HG03520 (cell line): Measurements from ENCODE around the gene QRICH1.

ENCODE experiments used
- ATAC-seq: cut with Tn5 transposase; IDR thresholded peaks from one replicate; pipeline ENCODE4 v1.9.1; 2021; ENCODE audit warnings: mild to moderate bottlenecking, moderate library complexity; ENCODE audit not compliant: unreplicated experiment

The QRICH1 gene

GRCh38 chr3:49119439-49119838, 25.6 kb upstream of the QRICH1 start:
- no peak for ATAC-seq

- ATAC-seq, result no peak
These were observed 25.2 kb upstream of the QRICH1 start for GRCh38 chr3:49119036-49119435.

GRCh38 chr3:49112262-49112661, 18.4 kb upstream of the QRICH1 start:
- ATAC-seq, result no peak

GRCh38 chr3:49111347-49111746, 17.5 kb upstream of the QRICH1 start:
- ATAC-seq, result no peak

GRCh38 chr3:49110780-49111179, 16.9 kb upstream of the QRICH1 start:
- ATAC-seq, result no peak

GRCh38 chr3:49108346-49108745, 14.5 kb upstream of the QRICH1 start:
- ATAC-seq, result no peak

- peak; percentile 79 for ATAC-seq
These were observed 10.8 kb upstream of the QRICH1 start, which contains the start of gene QARS1 for GRCh38 chr3:49104427-49105291. TSS of gene QARS1 (minus strand) at chr3:49104757. CDS start at chr3:49104733, 24 bp downstream.

GRCh38 chr3:49104052-49104426, 10.2 kb upstream of the QRICH1 start:
- ATAC-seq, result no peak

- no peak for ATAC-seq
These were observed 6.3 kb upstream of the QRICH1 start for GRCh38 chr3:49100046-49100615.

GRCh38 chr3:49098910-49099630, 5.2 kb upstream of the QRICH1 start:
- no peak for ATAC-seq

- no peak for ATAC-seq
These were observed 4.6 kb upstream of the QRICH1 start for GRCh38 chr3:49098429-49098828.

- peak; percentile 27 for ATAC-seq
These were observed 676 bp downstream of the QRICH1 start for GRCh38 chr3:49092938-49093852.

GRCh38 chr3:49081429-49081828, 12.4 kb downstream of the QRICH1 start:
- ATAC-seq, result no peak

- ATAC-seq, result no peak
These were observed 14.6 kb downstream of the QRICH1 start for GRCh38 chr3:49079270-49079669.

- no peak for ATAC-seq
These were observed 17.2 kb downstream of the QRICH1 start for GRCh38 chr3:49076646-49077045.

- ATAC-seq, result no peak
These were observed 17.8 kb downstream of the QRICH1 start for GRCh38 chr3:49076116-49076515.

GRCh38 chr3:49058011-49058410, 35.9 kb downstream of the QRICH1 start:
- ATAC-seq, result no peak

GRCh38 chr3:49057268-49057667, 36.6 kb downstream of the QRICH1 start:
- no peak for ATAC-seq

- ATAC-seq, result no peak
These were observed 39.5 kb downstream of the QRICH1 start for GRCh38 chr3:49054344-49054862.

GRCh38 chr3:49053543-49053942, 40.3 kb downstream of the QRICH1 start:
- ATAC-seq, result no peak
